Hepatocyte (in vitro differentiated cells): Measurements from ENCODE around the gene POLR2A.

Experiments
- EZH2 ChIP-seq: fragments of 200-600 bp; sonication (generic); IDR thresholded peaks from 2 replicates; pipeline ENCODE4 v1.6.1; 2016; ENCODE audit warnings: antibody characterized with exemption, mild to moderate bottlenecking, borderline replicate concordance
- EZH2phosphoT487 ChIP-seq: fragments of 200-600 bp; sonication (generic); IDR thresholded peaks from one replicate; pipeline ENCODE4 v1.6.1; 2018; ENCODE audit warnings: antibody characterized with exemption, mild to moderate bottlenecking, low read depth, moderate library complexity; ENCODE audit not compliant: unreplicated experiment, severe bottlenecking
- TF ChIP-seq, protein P1 (sequence below): fragments of 200-600 bp; sonication (generic); IDR thresholded peaks from 2 replicates; pipeline ENCODE4 v1.5.1; 2016; ENCODE audit warnings: antibody characterized with exemption, mild to moderate bottlenecking; ENCODE audit not compliant: poor library complexity

DNA sequence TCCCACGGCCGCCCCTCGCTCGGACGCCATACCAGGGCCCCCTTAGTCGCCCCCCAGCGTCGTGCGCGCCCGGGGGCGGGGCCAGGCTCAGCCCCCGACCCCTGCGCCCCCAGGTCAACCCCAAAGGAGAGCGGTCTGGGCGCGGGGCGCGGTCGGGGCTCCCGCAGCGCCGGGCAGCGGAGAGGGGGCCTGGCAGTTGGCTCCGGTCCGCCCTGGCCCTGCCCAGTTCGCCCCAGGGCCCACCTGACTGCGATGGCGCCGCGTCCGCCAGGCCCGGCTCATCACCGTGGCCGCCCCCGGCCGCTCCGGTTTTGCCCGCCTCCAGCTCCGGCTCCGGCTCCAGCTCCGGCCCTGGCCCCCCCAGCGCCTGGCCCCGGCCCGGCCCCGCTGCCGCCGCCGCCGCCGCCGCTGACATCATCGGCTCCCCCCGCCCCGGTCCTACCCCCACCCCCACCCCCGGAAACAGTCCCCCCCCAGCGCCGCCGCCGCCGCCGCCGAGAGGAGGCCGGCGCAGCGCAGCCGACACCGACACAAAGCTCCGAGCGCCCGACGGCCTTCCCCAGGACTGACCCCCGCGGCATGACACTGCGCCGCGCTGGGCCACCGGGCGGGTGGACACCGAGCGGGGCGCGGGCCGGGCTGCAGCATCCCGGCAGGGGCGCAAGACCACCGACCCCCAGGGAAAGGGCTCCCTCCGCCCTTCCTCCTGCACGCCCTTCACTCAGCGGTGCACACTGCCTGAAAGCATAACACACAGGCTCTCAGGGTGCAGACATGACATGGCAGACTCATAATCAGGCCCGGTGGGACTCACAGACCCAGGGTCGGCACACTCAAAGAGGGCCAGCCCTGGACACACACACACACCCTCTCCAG, 4.7 kb upstream of the POLR2A start, which contains the start of gene ZBTB4:
- TF ChIP-seq, protein P1, sequence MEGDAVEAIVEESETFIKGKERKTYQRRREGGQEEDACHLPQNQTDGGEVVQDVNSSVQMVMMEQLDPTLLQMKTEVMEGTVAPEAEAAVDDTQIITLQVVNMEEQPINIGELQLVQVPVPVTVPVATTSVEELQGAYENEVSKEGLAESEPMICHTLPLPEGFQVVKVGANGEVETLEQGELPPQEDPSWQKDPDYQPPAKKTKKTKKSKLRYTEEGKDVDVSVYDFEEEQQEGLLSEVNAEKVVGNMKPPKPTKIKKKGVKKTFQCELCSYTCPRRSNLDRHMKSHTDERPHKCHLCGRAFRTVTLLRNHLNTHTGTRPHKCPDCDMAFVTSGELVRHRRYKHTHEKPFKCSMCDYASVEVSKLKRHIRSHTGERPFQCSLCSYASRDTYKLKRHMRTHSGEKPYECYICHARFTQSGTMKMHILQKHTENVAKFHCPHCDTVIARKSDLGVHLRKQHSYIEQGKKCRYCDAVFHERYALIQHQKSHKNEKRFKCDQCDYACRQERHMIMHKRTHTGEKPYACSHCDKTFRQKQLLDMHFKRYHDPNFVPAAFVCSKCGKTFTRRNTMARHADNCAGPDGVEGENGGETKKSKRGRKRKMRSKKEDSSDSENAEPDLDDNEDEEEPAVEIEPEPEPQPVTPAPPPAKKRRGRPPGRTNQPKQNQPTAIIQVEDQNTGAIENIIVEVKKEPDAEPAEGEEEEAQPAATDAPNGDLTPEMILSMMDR, result no peak
- TF ChIP-seq EZH2phosphoT487 (no peak), EZH2 (no peak)
